BJ (cell line): ENCODE measurements around the gene JAM3. TPM values are rescaled to one million over a fixed set of nuclear protein-coding genes. Genes with fewer than 3 reads are reported as not detected.

ENCODE experiments used
- CTCF ChIA-PET: fragments of 350-600 bp; formaldehyde crosslinking; extraction: SDS; loops from one replicate; lab custom pipeline; 2021; ENCODE audit warnings: antibody characterized with exemption, inconsistent platforms; lab: Yijun Ruan, JAX
- POLR2A ChIA-PET: fragments of 300-600 bp; sonication (Branson Sonifier 250); formaldehyde crosslinking; extraction: SDS; loops from one replicate; lab custom pipeline; 2021; ENCODE audit warnings: antibody characterized with exemption; lab: Charles Lee
- DNase-seq: peaks from one replicate; pipeline ENCODE4 v3.0.0-alpha.2; 2011; ENCODE audit warnings: low read depth
- H3K27me3 ChIP-seq: 2 replicates; pipeline ENCODE4 v1.6.0; 2011; ENCODE audit warnings: low read length; ENCODE audit not compliant: control insufficient read depth, insufficient read depth
- H3K36me3 ChIP-seq: 2 replicates; pipeline ENCODE4 v1.5.1; 2011; ENCODE audit warnings: low read length; ENCODE audit not compliant: control insufficient read depth, insufficient read depth
- H3K4me3 ChIP-seq: 2 replicates; pipeline ENCODE4 v1.5.1; 2011; ENCODE audit warnings: low read depth, mild to moderate bottlenecking, control low read depth, low read length
- CTCF ChIP-seq: IDR thresholded peaks from 2 replicates; pipeline ENCODE4 v1.5.1; 2011; ENCODE audit warnings: low read depth, mild to moderate bottlenecking, control low read depth, inconsistent platforms, low read length, moderate library complexity; ENCODE audit not compliant: insufficient read depth
- polyA plus RNA-seq: library from polyadenylated mRNA; depleted of rRNA; stranded (reverse); fragments of >200 nt; gene quantifications from 2 replicates; pipeline ENCODE4 v1.2.3, GENCODE V29; 2011

Gene JAM3
- polyA plus RNA-seq, 1 experiment, result 42.3 TPM

- CTCF ChIA-PET, result interaction anchor here (0.8 to 1.6 kb wide), 3 partner anchors 9 to 101 kb away, joined by 3 to 6 read pairs (median 3); no protein-coding TSS in a partner anchor
- Histone ChIP-seq H3K4me3 (no peak overlapping the region), H3K27me3 (no peaks in the 10 kb centered on the region), H3K36me3 (peaks cover 10% of the 10 kb centered on the region)
- POLR2A ChIA-PET, result no interaction called here
- no peak for DNase-seq
- no peak for TF ChIP-seq CTCF
Measured at GRCh38 chr11:134151083-134151747, 82.3 kb downstream of the JAM3 start.

- peaks cover 10% of the 10 kb centered on the region for H3K36me3 ChIP-seq
- TF ChIP-seq CTCF, result no peak
- no peaks in the 10 kb centered on the region for H3K27me3 ChIP-seq
- ChIA-PET POLR2A (no interaction called here), CTCF (interaction anchor here (1.0 to 2.3 kb wide), 2 partner anchors 9 to 13 kb away, joined by 3 to 8 read pairs; no protein-coding TSS in a partner anchor)
- no peak for DNase-seq
- no peak overlapping the region for H3K4me3 ChIP-seq
Measured at GRCh38 chr11:134152696-134153095, 83.8 kb downstream of the JAM3 start.

- CTCF ChIA-PET, result interaction anchor here (0.6 to 2.3 kb wide), 4 partner anchors 9 to 148 kb away, joined by 3 to 8 read pairs (median 3); no protein-coding TSS in a partner anchor
- DNase-seq, result no peak
- POLR2A ChIA-PET, result no interaction called here
- no peak for TF ChIP-seq CTCF
- peaks cover 10% of the 10 kb centered on the region for H3K36me3 ChIP-seq
- H3K27me3 ChIP-seq, result no peaks in the 10 kb centered on the region
- H3K4me3 ChIP-seq, result no peak overlapping the region
Measured at GRCh38 chr11:134153147-134153905, 84.5 kb downstream of the JAM3 start.

- TF ChIP-seq CTCF, result no peak
Measured at GRCh38 chr11:134154441-134154840, 85.6 kb downstream of the JAM3 start.

GRCh38 chr11:134155456-134155855 lies 86.6 kb downstream of the JAM3 start:
- Histone ChIP-seq H3K27me3 (no peaks in the 10 kb centered on the region), H3K36me3 (peaks cover 9% of the 10 kb centered on the region), H3K4me3 (no peak overlapping the region)
- no peak for TF ChIP-seq CTCF
- DNase-seq, result no peak
- ChIA-PET POLR2A (no interaction called here), CTCF (interaction anchor here (0.7 to 0.9 kb wide), 2 partner anchors 52 to 68 kb away, joined by 4 read pairs; no protein-coding TSS in a partner anchor)

More at GRCh38 chr11:134154441-134154840, 85.6 kb downstream of the JAM3 start:
- H3K36me3 ChIP-seq, result peaks cover 8% of the 10 kb centered on the region
- no peak for DNase-seq
- ChIA-PET POLR2A (no interaction called here), CTCF (interaction anchor here (0.7 kb wide), 1 partner anchor 14 kb away, joined by 3 read pairs; no protein-coding TSS in a partner anchor)
- no peaks in the 10 kb centered on the region for H3K27me3 ChIP-seq
- no peak overlapping the region for H3K4me3 ChIP-seq
